NCI-H1417 treated with DMSO at 0.1 percent for 48 hours (cell line): ENCODE results near the gene WNT7A.

Source experiments
- DNase-seq: peaks from one replicate; lab custom pipeline; 2025; lab: John Stamatoyannopoulos, UW

Gene WNT7A

GRCh38 chr3:13844911-13845310 lies 35.0 kb downstream of the WNT7A start:
- no peak for DNase-seq

GRCh38 chr3:13844286-13844685 lies 35.6 kb downstream of the WNT7A start:
- DNase-seq: no peak

- no peak for DNase-seq
Observed at GRCh38 chr3:13843351-13843750, 36.5 kb downstream of the WNT7A start.

GRCh38 chr3:13842226-13842625 lies 37.6 kb downstream of the WNT7A start:
- DNase-seq: no peak

GRCh38 chr3:13841826-13842225 lies 38.0 kb downstream of the WNT7A start:
- DNase-seq: no peak

- no peak for DNase-seq
Observed at GRCh38 chr3:13841141-13841540, 38.7 kb downstream of the WNT7A start.

GRCh38 chr3:13840456-13840855 lies 39.4 kb downstream of the WNT7A start:
- DNase-seq: no peak

GRCh38 chr3:13839726-13840340 lies 40.0 kb downstream of the WNT7A start:
- DNase-seq: no peak

- no peak for DNase-seq
Observed at GRCh38 chr3:13839253-13839652, 40.6 kb downstream of the WNT7A start.

- no peak for DNase-seq
Observed at GRCh38 chr3:13838421-13838820, 41.5 kb downstream of the WNT7A start.

GRCh38 chr3:13837751-13838150 lies 42.1 kb downstream of the WNT7A start:
- no peak for DNase-seq

GRCh38 chr3:13836658-13837587 lies 42.9 kb downstream of the WNT7A start:
- DNase-seq: no peak

- DNase-seq: no peak
Observed at GRCh38 chr3:13835246-13835645, 44.6 kb downstream of the WNT7A start.

- DNase-seq: no peak
Observed at GRCh38 chr3:13834258-13835035, 45.4 kb downstream of the WNT7A start.

- no peak for DNase-seq
Observed at GRCh38 chr3:13833506-13834257, 46.2 kb downstream of the WNT7A start.

GRCh38 chr3:13832130-13832529 lies 47.7 kb downstream of the WNT7A start:
- DNase-seq: no peak

- DNase-seq: no peak
Observed at GRCh38 chr3:13831386-13831996, 48.4 kb downstream of the WNT7A start.

- no peak for DNase-seq
Observed at GRCh38 chr3:13829311-13829710, 50.6 kb downstream of the WNT7A start.

GRCh38 chr3:13828501-13829265 lies 51.2 kb downstream of the WNT7A start:
- DNase-seq: no peak

- DNase-seq: no peak
Observed at GRCh38 chr3:13827699-13828098, 52.2 kb downstream of the WNT7A start.

GRCh38 chr3:13827256-13827655 lies 52.6 kb downstream of the WNT7A start:
- no peak for DNase-seq
